Fibroblast of lung (primary cell): ENCODE results near the gene CPEB2. TPM values are rescaled to one million over a fixed set of nuclear protein-coding genes. Genes with fewer than 3 reads are reported as not detected.

Experiments used
- DNase-seq, 2 donors: peaks; one replicate each; pipeline versions ENCODE4 v3.0.0 to v3.0.0-alpha.2; 2010; ENCODE audit warnings: low read depth in 2 of 2
- H2AFZ ChIP-seq: 2 replicates; pipeline ENCODE4 v1.5.1; 2012; ENCODE audit warnings: low read length, control low read depth, inconsistent platforms
- H3K27ac ChIP-seq: 2 replicates; pipeline ENCODE4 v1.5.1; 2011; ENCODE audit warnings: low read length, control low read depth; ENCODE audit not compliant: insufficient read depth
- H3K27me3 ChIP-seq: 2 replicates; pipeline ENCODE4 v1.5.1; 2011; ENCODE audit warnings: mild to moderate bottlenecking, low read length; ENCODE audit not compliant: control insufficient read depth, insufficient read depth
- H3K36me3 ChIP-seq: 2 replicates; pipeline ENCODE4 v1.5.1; 2011; ENCODE audit warnings: low read length; ENCODE audit not compliant: control insufficient read depth, insufficient read depth
- H3K4me1 ChIP-seq: 2 replicates; pipeline ENCODE4 v1.5.1; 2011; ENCODE audit warnings: low read length; ENCODE audit not compliant: control insufficient read depth, insufficient read depth; ENCODE audit errors: extremely low read depth
- H3K4me2 ChIP-seq: 2 replicates; pipeline ENCODE4 v1.5.1; 2011; ENCODE audit warnings: low read length, control low read depth; ENCODE audit not compliant: insufficient read depth; ENCODE audit errors: extremely low read depth
- H3K4me3 ChIP-seq, 4 experiments: fragments of 200-600 bp in 1 of 4; sonication (generic) in 1 of 4; replicated peaks in 1 of 4; 2 replicates each; pipeline ENCODE4 v1.5.1; 2011 to 2016; ENCODE audit warnings: low read length in 4 of 4, low read depth in 3 of 4, mild to moderate bottlenecking in 3 of 4, control low read depth in 2 of 4, inconsistent platforms in 1 of 4, mixed read lengths in 1 of 4; ENCODE audit not compliant: insufficient read depth in 1 of 4; ENCODE audit errors: control extremely low read depth in 1 of 4
- H3K79me2 ChIP-seq: 2 replicates; pipeline ENCODE4 v1.5.1; 2012; ENCODE audit warnings: mild to moderate bottlenecking, low read length, inconsistent platforms; ENCODE audit not compliant: control insufficient read depth, insufficient read depth
- H3K9ac ChIP-seq: 2 replicates; pipeline ENCODE4 v1.5.1; 2011; ENCODE audit warnings: mild to moderate bottlenecking, low read length, control low read depth; ENCODE audit not compliant: insufficient read depth
- H3K9me3 ChIP-seq: 2 replicates; pipeline ENCODE4 v1.5.1; 2012; ENCODE audit warnings: low read depth, low read length; ENCODE audit not compliant: control insufficient read depth, insufficient read depth
- H4K20me1 ChIP-seq: 2 replicates; pipeline ENCODE4 v1.5.1; 2011; ENCODE audit warnings: low read length; ENCODE audit not compliant: control insufficient read depth, insufficient read depth; ENCODE audit errors: extremely low read depth
- EZH2 ChIP-seq: IDR thresholded peaks from 2 replicates; pipeline ENCODE4 v1.5.1; 2012; ENCODE audit warnings: low read length, control low read depth, mild to moderate bottlenecking; ENCODE audit errors: missing control alignments
- polyA plus RNA-seq, 2 donors: library from polyadenylated mRNA; depleted of rRNA in 1 of 2; stranded (reverse) in 1 of 2; unstranded in 1 of 2; fragments of >200 nt; gene quantifications; 2 replicates each; pipeline ENCODE4 v1.2.1, GENCODE V29; 2011 to 2012; ENCODE audit warnings: missing spikeins in 1 of 2
- total RNA-seq: library from RNA; depleted of rRNA; stranded (reverse); fragments of >200 nt; gene quantifications from 2 replicates; pipeline ENCODE4 v1.2.1, GENCODE V29; 2014
- TF ChIP-seq, protein P1 (sequence below), 2 donors: IDR thresholded peaks in 1 of 2; conservative IDR thresholded peaks in 1 of 2; 1 replicate in 1 of 2; 2 replicates in 1 of 2; pipeline ENCODE4 v1.5.1; 2011 to 2012; ENCODE audit warnings: low read length in 2 of 2, control low read depth in 1 of 2, inconsistent platforms in 1 of 2, low read depth in 1 of 2, mild to moderate bottlenecking in 1 of 2

Gene CPEB2
- total and polyA plus RNA-seq, 2 donors (not counting 1 experiment from before 2014, with no cell fraction given) = 18.6 to 19.0 TPM

DNA sequence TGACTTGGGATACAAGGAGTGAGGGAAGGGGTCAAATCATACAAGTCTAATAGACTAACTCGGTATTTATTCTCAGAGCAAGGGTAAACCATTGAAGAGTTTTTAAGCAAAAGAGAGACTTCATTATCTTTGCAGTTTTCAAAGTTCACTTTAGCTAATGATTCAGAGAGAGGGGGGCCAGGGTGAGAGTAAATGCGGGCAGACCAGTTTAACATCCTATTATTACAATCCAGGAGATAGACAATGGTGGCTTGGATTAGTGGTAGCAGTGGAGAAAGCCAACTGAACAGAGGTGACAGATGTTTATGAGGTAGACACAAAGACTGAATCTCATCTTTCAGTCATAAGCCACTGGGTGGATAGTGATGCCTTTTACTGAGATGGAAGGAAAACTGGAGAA lies 57.9 kb downstream of the CPEB2 start:
- Histone ChIP-seq H3K27ac (no peak overlapping the region), H3K36me3 (peaks cover 19% of the 10 kb centered on the region)

DNA sequence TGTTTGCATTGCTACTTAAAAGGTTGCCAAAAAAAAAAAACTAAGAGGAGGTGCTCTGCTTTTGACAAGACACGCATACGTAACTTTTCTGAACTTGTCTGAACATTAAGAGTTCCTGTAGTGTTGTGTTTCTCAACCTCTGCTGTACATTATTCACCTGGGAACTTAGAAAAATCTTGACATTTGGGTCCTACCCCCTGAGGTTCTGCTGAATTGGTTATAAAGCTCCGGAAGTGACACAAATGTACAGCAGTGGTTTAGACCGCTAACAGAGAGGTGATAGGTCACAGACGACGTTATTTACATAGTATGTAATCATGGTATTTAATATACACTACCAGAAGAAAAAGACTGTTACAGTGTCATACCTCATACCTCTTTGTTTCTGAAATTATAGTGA lies 61.1 kb downstream of the CPEB2 start:
- Histone ChIP-seq H3K9me3 (no peaks in the 10 kb centered on the region), H4K20me1 (no peaks in the 10 kb centered on the region), H3K36me3 (peaks cover 17% of the 10 kb centered on the region), H3K9ac (no peak overlapping the region), H3K4me1 (no peaks in the 10 kb centered on the region), H3K79me2 (no peaks in the 10 kb centered on the region), H3K27ac (no peak overlapping the region), H2AFZ (no peak overlapping the region), H3K4me2 (no peak overlapping the region), H3K27me3 (no peaks in the 10 kb centered on the region), H3K4me3 (no peak overlapping the region)
- no peak for DNase-seq
- no peak for TF ChIP-seq EZH2
- TF ChIP-seq, protein P1, sequence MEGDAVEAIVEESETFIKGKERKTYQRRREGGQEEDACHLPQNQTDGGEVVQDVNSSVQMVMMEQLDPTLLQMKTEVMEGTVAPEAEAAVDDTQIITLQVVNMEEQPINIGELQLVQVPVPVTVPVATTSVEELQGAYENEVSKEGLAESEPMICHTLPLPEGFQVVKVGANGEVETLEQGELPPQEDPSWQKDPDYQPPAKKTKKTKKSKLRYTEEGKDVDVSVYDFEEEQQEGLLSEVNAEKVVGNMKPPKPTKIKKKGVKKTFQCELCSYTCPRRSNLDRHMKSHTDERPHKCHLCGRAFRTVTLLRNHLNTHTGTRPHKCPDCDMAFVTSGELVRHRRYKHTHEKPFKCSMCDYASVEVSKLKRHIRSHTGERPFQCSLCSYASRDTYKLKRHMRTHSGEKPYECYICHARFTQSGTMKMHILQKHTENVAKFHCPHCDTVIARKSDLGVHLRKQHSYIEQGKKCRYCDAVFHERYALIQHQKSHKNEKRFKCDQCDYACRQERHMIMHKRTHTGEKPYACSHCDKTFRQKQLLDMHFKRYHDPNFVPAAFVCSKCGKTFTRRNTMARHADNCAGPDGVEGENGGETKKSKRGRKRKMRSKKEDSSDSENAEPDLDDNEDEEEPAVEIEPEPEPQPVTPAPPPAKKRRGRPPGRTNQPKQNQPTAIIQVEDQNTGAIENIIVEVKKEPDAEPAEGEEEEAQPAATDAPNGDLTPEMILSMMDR (conservative IDR thresholded peaks at IDR 0.05 in 1 of 2, IDR thresholded peaks at IDR 0.05 in 1 of 2; ENCODE audit: low read depth in 1 of 2, low read length in 2 of 2) = no peak

More for the DNA sequence above, 57.9 kb downstream of the CPEB2 start:
- H3K4me1 ChIP-seq = no peaks in the 10 kb centered on the region
- no peak overlapping the region for H3K9ac ChIP-seq
- H2AFZ ChIP-seq = no peak overlapping the region
- no peaks in the 10 kb centered on the region for H4K20me1 ChIP-seq
- H3K27me3 ChIP-seq = no peaks in the 10 kb centered on the region
- no peak for DNase-seq
- no peak overlapping the region for H3K4me3 ChIP-seq
- H3K79me2 ChIP-seq = peaks cover 4% of the 10 kb centered on the region
- H3K4me2 ChIP-seq = no peak overlapping the region
- H3K9me3 ChIP-seq = no peaks in the 10 kb centered on the region
- TF ChIP-seq EZH2 = no peak
- TF ChIP-seq, protein P1 (conservative IDR thresholded peaks at IDR 0.05 in 1 of 2, IDR thresholded peaks at IDR 0.05 in 1 of 2; ENCODE audit: low read depth in 1 of 2, low read length in 2 of 2) = no peak

DNA sequence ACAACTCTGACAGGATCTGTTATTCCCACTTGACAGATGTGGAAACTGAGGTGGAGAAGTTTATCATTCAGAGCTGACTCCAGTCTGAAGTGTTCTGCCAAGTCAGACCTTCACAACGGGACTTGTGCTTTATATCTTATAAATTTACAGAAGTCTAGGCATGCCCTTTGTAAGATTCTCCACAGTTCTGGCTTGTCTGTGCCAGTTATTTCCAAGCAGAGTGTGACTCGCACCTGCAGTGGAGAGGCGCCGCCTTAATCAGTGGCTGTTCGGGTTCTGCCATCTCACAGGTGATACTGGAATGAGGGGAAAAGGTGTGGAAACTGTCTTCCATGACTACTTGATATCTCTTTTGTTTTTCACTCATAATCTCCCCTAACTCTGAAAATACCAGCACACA lies 63.2 kb downstream of the CPEB2 start:
- H4K20me1 ChIP-seq = no peaks in the 10 kb centered on the region
- no peak overlapping the region for H3K9ac ChIP-seq
- H2AFZ ChIP-seq = no peak overlapping the region
- no peak for TF ChIP-seq EZH2
- TF ChIP-seq, protein P1 (conservative IDR thresholded peaks at IDR 0.05 in 1 of 2, IDR thresholded peaks at IDR 0.05 in 1 of 2; ENCODE audit: low read depth in 1 of 2, low read length in 2 of 2) = no peak
- no peaks in the 10 kb centered on the region for H3K79me2 ChIP-seq
- no peak overlapping the region for H3K4me3 ChIP-seq
- H3K9me3 ChIP-seq = no peaks in the 10 kb centered on the region
- H3K4me2 ChIP-seq = no peak overlapping the region
- H3K36me3 ChIP-seq = peaks cover 10% of the 10 kb centered on the region
- no peak for DNase-seq
- H3K27me3 ChIP-seq = no peaks in the 10 kb centered on the region
- H3K4me1 ChIP-seq = no peaks in the 10 kb centered on the region
- H3K27ac ChIP-seq = no peak overlapping the region
